Measurements from ENCODE around the gene SRL. TPM values are rescaled to one million over a fixed set of nuclear protein-coding genes. Genes with fewer than 3 reads are reported as not detected.

Gene SRL
- total RNA-seq, 2 experiments from 2014 or later = not detected

DNA sequence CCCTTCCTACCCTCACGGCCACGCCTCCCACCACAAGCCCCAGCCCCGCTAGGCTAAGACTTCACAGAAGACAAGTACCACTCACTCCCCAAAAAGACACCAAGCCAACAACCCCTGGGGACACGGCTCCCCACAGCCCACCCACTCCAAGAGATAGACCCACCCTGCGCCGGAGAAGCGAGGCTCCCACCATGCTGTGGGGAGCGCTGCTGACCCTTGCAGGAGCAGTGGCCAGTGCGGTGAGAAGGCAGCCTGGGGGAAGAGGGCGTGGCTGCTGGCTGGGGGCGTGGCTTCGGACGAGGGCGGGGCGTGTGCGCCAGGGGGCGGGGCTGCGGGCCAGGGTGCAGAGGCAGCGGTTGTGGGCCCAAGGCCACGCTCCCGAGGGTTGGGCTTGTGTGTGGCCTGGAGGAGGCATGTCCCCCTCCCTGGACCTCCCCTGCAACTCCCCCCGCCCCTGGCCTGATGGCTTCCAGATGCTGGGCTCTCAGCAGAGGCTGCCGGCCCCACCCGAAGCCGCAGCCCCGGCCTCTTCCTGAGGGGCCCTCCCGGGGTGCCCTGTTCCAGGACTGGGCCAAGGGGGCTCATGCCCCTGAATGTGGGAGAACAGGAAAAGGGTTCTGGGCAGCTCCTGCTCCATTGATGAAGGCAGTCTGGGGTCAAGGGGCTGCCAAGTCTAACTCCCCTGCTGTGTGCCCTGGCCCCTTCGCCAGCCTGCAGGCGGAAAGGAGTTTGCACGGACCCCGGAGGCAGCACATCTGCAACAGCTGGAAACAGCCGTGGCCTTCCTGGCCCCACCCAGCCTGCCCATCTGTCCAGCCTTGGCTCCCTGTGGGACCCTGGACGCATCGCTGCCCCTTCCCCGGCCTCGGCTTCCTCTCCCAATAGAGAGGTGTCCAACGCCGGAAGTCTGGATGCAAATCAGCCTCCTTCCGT is 21.9 kb upstream of the SRL start:
- intact Hi-C loops (cut with DNase I, micrococcal nuclease) = no loop called here
- no peak overlapping the region for H3K4me3 Mint-ChIP-seq
- no peak overlapping the region for H3K4me3 ChIP-seq (ENCODE audit: low read length)
- POLR2A ChIA-PET = interaction anchor here (1.1 kb wide), 1 partner anchor 9 kb away, joined by 3 read pairs; no protein-coding TSS in a partner anchor
- no peaks in the 10 kb centered on the region for H3K27me3 ChIP-seq (ENCODE audit: control insufficient read depth in 1 of 2, insufficient read depth in 2 of 2, low read length in 2 of 2)
- peaks cover 0 to 4% of the 10 kb centered on the region in 2 experiments for H3K9me3 ChIP-seq (ENCODE audit: control insufficient read depth in 1 of 2, insufficient read depth in 1 of 2, low read length in 2 of 2)
- H3K9me3 Mint-ChIP-seq = no peaks in the 10 kb centered on the region
- no peak overlapping the region for H3K27ac Mint-ChIP-seq
- ATAC-seq (ENCODE audit: poor library complexity) (peak; percentile 37), DNase-seq (peak in 1 of 14 experiments; percentile 47)
- no peak overlapping the region for H3K27ac ChIP-seq (ENCODE audit: low read depth in 1 of 2, low read length in 2 of 2)
- peaks cover 2% of the 10 kb centered on the region for H3K4me1 ChIP-seq (ENCODE audit: insufficient read depth, low read length)
- peaks cover 14% of the 10 kb centered on the region for H3K4me1 Mint-ChIP-seq (ENCODE audit: low read depth)
- H3K27me3 Mint-ChIP-seq = no peaks in the 10 kb centered on the region
- CTCF ChIA-PET = interaction anchor here (0.8 to 1.3 kb wide), 1 partner anchor 10 kb away, joined by 3 to 4 read pairs; no protein-coding TSS in a partner anchor
- TF ChIP-seq, protein P1, sequence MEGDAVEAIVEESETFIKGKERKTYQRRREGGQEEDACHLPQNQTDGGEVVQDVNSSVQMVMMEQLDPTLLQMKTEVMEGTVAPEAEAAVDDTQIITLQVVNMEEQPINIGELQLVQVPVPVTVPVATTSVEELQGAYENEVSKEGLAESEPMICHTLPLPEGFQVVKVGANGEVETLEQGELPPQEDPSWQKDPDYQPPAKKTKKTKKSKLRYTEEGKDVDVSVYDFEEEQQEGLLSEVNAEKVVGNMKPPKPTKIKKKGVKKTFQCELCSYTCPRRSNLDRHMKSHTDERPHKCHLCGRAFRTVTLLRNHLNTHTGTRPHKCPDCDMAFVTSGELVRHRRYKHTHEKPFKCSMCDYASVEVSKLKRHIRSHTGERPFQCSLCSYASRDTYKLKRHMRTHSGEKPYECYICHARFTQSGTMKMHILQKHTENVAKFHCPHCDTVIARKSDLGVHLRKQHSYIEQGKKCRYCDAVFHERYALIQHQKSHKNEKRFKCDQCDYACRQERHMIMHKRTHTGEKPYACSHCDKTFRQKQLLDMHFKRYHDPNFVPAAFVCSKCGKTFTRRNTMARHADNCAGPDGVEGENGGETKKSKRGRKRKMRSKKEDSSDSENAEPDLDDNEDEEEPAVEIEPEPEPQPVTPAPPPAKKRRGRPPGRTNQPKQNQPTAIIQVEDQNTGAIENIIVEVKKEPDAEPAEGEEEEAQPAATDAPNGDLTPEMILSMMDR (IDR thresholded peaks at IDR 0.05) = no peak
- peaks cover 29% of the 10 kb centered on the region for H3K36me3 ChIP-seq (ENCODE audit: insufficient read depth, low read length)
- H3K36me3 Mint-ChIP-seq (ENCODE audit: low read depth) = peaks cover 32% of the 10 kb centered on the region

DNA sequence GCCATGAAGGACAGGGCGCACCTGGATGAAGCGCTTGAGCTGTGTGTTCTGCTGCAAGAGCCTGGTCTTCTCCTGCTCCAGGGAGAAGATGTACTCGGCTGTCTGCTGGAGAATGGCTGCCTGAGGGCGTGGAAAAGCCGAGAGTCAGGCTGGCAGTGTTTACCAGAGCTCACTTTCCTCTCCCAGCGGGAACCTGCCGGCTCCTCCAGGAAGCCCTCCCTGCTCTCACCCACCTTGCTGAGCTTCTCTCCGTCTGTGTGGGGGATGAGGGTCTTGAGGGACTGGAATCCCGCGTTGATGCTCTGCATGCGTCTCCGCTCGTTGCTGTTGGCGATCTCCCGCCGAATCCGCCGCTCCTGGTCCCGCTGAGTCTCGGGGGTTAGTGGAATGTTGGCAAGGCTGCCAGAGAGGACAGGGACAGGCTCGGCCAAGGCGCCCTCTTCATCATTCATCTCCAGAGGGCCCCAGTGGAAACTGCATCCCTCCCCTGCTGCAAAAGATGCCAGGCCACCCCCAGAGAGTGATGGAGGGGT is 20.5 kb upstream of the SRL start:
- Histone ChIP-seq H3K4me1 (ENCODE audit: insufficient read depth, low read length) (peaks cover 2% of the 10 kb centered on the region), H3K27ac (ENCODE audit: low read depth in 1 of 2, low read length in 2 of 2) (no peak overlapping the region), H3K36me3 (ENCODE audit: insufficient read depth, low read length) (peaks cover 37% of the 10 kb centered on the region), H3K9me3 (ENCODE audit: control insufficient read depth in 1 of 2, insufficient read depth in 1 of 2, low read length in 2 of 2) (peaks cover 0 to 4% of the 10 kb centered on the region in 2 experiments), H3K4me3 (ENCODE audit: low read length) (no peak overlapping the region), H3K27me3 (ENCODE audit: control insufficient read depth in 1 of 2, insufficient read depth in 2 of 2, low read length in 2 of 2) (no peaks in the 10 kb centered on the region)
- no peak for ATAC-seq (ENCODE audit: poor library complexity)
- H3K9me3 Mint-ChIP-seq = no peaks in the 10 kb centered on the region
- ChIA-PET CTCF (interaction anchor here (0.8 to 1.3 kb wide), 2 partner anchors 8 to 9 kb away, joined by 3 to 4 read pairs; no protein-coding TSS in a partner anchor), POLR2A (no interaction called here)
- intact Hi-C loops (cut with DNase I, micrococcal nuclease) = no loop called here
- no peaks in the 10 kb centered on the region for H3K27me3 Mint-ChIP-seq
- DNase-seq = no peak
- TF ChIP-seq, protein P1 (IDR thresholded peaks at IDR 0.05) = no peak
- H3K4me3 Mint-ChIP-seq = no peak overlapping the region
- peaks cover 9% of the 10 kb centered on the region for H3K4me1 Mint-ChIP-seq (ENCODE audit: low read depth)
- H3K36me3 Mint-ChIP-seq (ENCODE audit: low read depth) = peaks cover 33% of the 10 kb centered on the region
- no peak overlapping the region for H3K27ac Mint-ChIP-seq

- Mint-ChIP-seq H3K36me3 (ENCODE audit: low read depth) (peaks cover 33% of the 10 kb centered on the region), H3K4me3 (no peak overlapping the region), H3K27ac (peak overlapping the region; percentile 30), H3K9me3 (no peaks in the 10 kb centered on the region), H3K4me1 (ENCODE audit: low read depth) (peaks cover 8% of the 10 kb centered on the region), H3K27me3 (no peaks in the 10 kb centered on the region)
- ChIA-PET POLR2A (no interaction called here), CTCF (interaction anchor here (0.8 to 1.6 kb wide), 2 partner anchors 8 to 27 kb away, joined by 3 read pairs; no protein-coding TSS in a partner anchor)
- DNase-seq (peak in 10 of 14 experiments; percentile 14 to 64 (median 26)), ATAC-seq (ENCODE audit: poor library complexity) (peak; percentile 77)
- peaks cover 37% of the 10 kb centered on the region for H3K36me3 ChIP-seq (ENCODE audit: insufficient read depth, low read length)
- peaks cover 0 to 4% of the 10 kb centered on the region in 2 experiments for H3K9me3 ChIP-seq (ENCODE audit: control insufficient read depth in 1 of 2, insufficient read depth in 1 of 2, low read length in 2 of 2)
- intact Hi-C loops (cut with DNase I, micrococcal nuclease) = no loop called here
- H3K27ac ChIP-seq (ENCODE audit: low read depth in 1 of 2, low read length in 2 of 2) = no peak overlapping the region
- H3K27me3 ChIP-seq (ENCODE audit: control insufficient read depth in 1 of 2, insufficient read depth in 2 of 2, low read length in 2 of 2) = no peaks in the 10 kb centered on the region
- TF ChIP-seq, protein P1 (IDR thresholded peaks at IDR 0.05) = peak; percentile 50
- no peak overlapping the region for H3K4me3 ChIP-seq (ENCODE audit: low read length)
- peaks cover 2% of the 10 kb centered on the region for H3K4me1 ChIP-seq (ENCODE audit: insufficient read depth, low read length)
These were observed 19.8 kb upstream of the SRL start for GRCh38 chr16:4261557-4262172.
